ENCODE results near the gene MET.
"Not testable (repeated sequence)": the region's sequence is repeated elsewhere in the genome, so short reads cannot be mapped to it uniquely, and the experiment has no call there.

GRCh38 chr7:116751070-116751469 is 79.1 kb downstream of the MET start:
- TF ChIP-seq CTCF, POLR2A (IDR thresholded peaks at IDR 0.05): not testable (repeated sequence)
